GM19452 (cell line): ENCODE data around the gene WWP2.
"Not testable (repeated sequence)": the region's sequence is repeated elsewhere in the genome, so short reads cannot be mapped to it uniquely, and the experiment has no call there.

ENCODE experiments used
- ATAC-seq: cut with Tn5 transposase; IDR thresholded peaks from one replicate; pipeline ENCODE4 v1.9.1; 2021; ENCODE audit not compliant: unreplicated experiment

The WWP2 gene

GRCh38 chr16:69793526-69793925 is 31.4 kb downstream of the WWP2 start:
- ATAC-seq: no peak

- ATAC-seq: no peak
Observed at GRCh38 chr16:69794486-69794885, 32.4 kb downstream of the WWP2 start.

- ATAC-seq: no peak
Observed at GRCh38 chr16:69796285-69797118, 34.4 kb downstream of the WWP2 start.

- no peak for ATAC-seq
Observed at GRCh38 chr16:69798466-69798865, 36.3 kb downstream of the WWP2 start.

- no peak for ATAC-seq
Observed at GRCh38 chr16:69799611-69800031, 37.5 kb downstream of the WWP2 start.

- no peak for ATAC-seq
Observed at GRCh38 chr16:69804297-69804696, 42.2 kb downstream of the WWP2 start.

- ATAC-seq: not testable (repeated sequence)
Observed at GRCh38 chr16:69806776-69807175, 44.6 kb downstream of the WWP2 start.

GRCh38 chr16:69812688-69813014 is 50.5 kb downstream of the WWP2 start:
- ATAC-seq: no peak

- no peak for ATAC-seq
Observed at GRCh38 chr16:69814078-69814477, 51.9 kb downstream of the WWP2 start.

GRCh38 chr16:69814561-69814960 is 52.4 kb downstream of the WWP2 start:
- no peak for ATAC-seq

GRCh38 chr16:69815216-69815883 is 53.2 kb downstream of the WWP2 start:
- not testable (repeated sequence) for ATAC-seq

GRCh38 chr16:69816996-69817395 is 54.9 kb downstream of the WWP2 start:
- no peak for ATAC-seq

- no peak for ATAC-seq
Observed at GRCh38 chr16:69818891-69819545, 56.9 kb downstream of the WWP2 start.

- no peak for ATAC-seq
Observed at GRCh38 chr16:69820926-69821541, 58.9 kb downstream of the WWP2 start.

- no peak for ATAC-seq
Observed at GRCh38 chr16:69821844-69822173, 59.7 kb downstream of the WWP2 start.

- ATAC-seq: no peak
Observed at GRCh38 chr16:69822174-69822935, 60.2 kb downstream of the WWP2 start.

- ATAC-seq: peak; percentile 89
Observed at GRCh38 chr16:69823831-69824563, 61.9 kb downstream of the WWP2 start.

- not testable (repeated sequence) for ATAC-seq
Observed at GRCh38 chr16:69824564-69825142, 62.5 kb downstream of the WWP2 start.

GRCh38 chr16:69827524-69827923 is 65.4 kb downstream of the WWP2 start:
- no peak for ATAC-seq

GRCh38 chr16:69829338-69829737 is 67.2 kb downstream of the WWP2 start:
- ATAC-seq: no peak
